Fibroblast of pulmonary artery (primary cell): ENCODE data around the gene OR51G1.

ENCODE experiments used
- DNase-seq: peaks from one replicate; pipeline ENCODE4 v3.0.0-alpha.2; 2010; ENCODE audit warnings: low read depth
- H3K4me3 ChIP-seq: replicated peaks from 2 replicates; pipeline ENCODE4 v1.5.1; 2011; ENCODE audit warnings: low read depth, mild to moderate bottlenecking, control low read depth, low read length, moderate library complexity
- TF ChIP-seq, protein P1 (sequence below): IDR thresholded peaks from 2 replicates; pipeline ENCODE4 v1.5.1; 2011; ENCODE audit warnings: mild to moderate bottlenecking, control low read depth, low read length, inconsistent platforms; ENCODE audit errors: missing control alignments

Gene OR51G1

DNA sequence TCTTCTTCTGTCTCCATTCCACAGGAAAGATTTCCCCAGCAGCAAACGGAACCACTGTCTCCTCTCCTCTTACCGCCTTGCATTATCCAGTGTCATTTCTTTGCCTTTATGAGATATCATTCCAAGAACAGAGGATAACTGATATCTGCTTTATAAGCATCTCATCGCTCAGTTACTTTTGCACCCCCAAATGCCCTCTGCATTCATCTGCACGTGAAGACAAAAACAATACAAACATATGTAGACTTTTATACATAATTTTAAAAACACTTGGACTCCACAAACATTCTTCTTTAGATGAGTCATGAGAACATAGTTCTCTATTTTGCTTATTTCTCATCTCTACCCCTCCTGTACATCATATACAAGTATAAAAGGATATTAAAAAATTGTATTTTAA is 43.0 kb downstream of the OR51G1 start:
- H3K4me3 ChIP-seq: no peak overlapping the region
- TF ChIP-seq, protein P1, sequence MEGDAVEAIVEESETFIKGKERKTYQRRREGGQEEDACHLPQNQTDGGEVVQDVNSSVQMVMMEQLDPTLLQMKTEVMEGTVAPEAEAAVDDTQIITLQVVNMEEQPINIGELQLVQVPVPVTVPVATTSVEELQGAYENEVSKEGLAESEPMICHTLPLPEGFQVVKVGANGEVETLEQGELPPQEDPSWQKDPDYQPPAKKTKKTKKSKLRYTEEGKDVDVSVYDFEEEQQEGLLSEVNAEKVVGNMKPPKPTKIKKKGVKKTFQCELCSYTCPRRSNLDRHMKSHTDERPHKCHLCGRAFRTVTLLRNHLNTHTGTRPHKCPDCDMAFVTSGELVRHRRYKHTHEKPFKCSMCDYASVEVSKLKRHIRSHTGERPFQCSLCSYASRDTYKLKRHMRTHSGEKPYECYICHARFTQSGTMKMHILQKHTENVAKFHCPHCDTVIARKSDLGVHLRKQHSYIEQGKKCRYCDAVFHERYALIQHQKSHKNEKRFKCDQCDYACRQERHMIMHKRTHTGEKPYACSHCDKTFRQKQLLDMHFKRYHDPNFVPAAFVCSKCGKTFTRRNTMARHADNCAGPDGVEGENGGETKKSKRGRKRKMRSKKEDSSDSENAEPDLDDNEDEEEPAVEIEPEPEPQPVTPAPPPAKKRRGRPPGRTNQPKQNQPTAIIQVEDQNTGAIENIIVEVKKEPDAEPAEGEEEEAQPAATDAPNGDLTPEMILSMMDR: no peak
- no peak for DNase-seq
